KMS-11 (cell line): ENCODE results near the gene GINS2.

Source experiments
- H2AFZ ChIP-seq: fragments of 200-600 bp; sonication (generic); 2 replicates; pipeline ENCODE4 v1.6.1; 2016; ENCODE audit warnings: antibody characterized with exemption, mixed run types, low read depth
- H3K27ac ChIP-seq: fragments of 200-600 bp; sonication (generic); 2 replicates; pipeline ENCODE4 v1.6.1; 2016; ENCODE audit warnings: mild to moderate bottlenecking, mixed run types
- H3K27me3 ChIP-seq: fragments of 200-600 bp; sonication (generic); 2 replicates; pipeline ENCODE4 v1.6.1; 2017; ENCODE audit warnings: mild to moderate bottlenecking, low read depth, mixed run types, moderate library complexity; ENCODE audit not compliant: insufficient read depth
- H3K36me3 ChIP-seq: fragments of 200-600 bp; sonication (generic); 2 replicates; pipeline ENCODE4 v1.6.1; 2017; ENCODE audit warnings: mild to moderate bottlenecking, mixed run types; ENCODE audit not compliant: insufficient read depth
- H3K4me1 ChIP-seq: fragments of 200-600 bp; sonication (generic); 2 replicates; pipeline ENCODE4 v1.6.1; 2016; ENCODE audit warnings: mild to moderate bottlenecking, low read depth, mixed run types; ENCODE audit not compliant: poor library complexity, severe bottlenecking
- H3K4me2 ChIP-seq: fragments of 200-600 bp; sonication (generic); 2 replicates; pipeline ENCODE4 v1.7.0; 2016; ENCODE audit warnings: mild to moderate bottlenecking, mixed run types
- H3K4me3 ChIP-seq: fragments of 200-600 bp; sonication (generic); IDR thresholded peaks from 2 replicates; pipeline ENCODE4 v1.6.1; 2017; ENCODE audit warnings: low read depth, low read length, mixed read lengths; ENCODE audit not compliant: insufficient read depth
- H3K79me2 ChIP-seq: fragments of 200-600 bp; sonication (generic); 2 replicates; pipeline ENCODE4 v1.6.1; 2016; ENCODE audit warnings: low read depth, mixed run types; ENCODE audit not compliant: insufficient read depth
- H3K9ac ChIP-seq: fragments of 200-600 bp; sonication (generic); 2 replicates; pipeline ENCODE4 v1.6.1; 2016; ENCODE audit warnings: mild to moderate bottlenecking, mixed run types
- H4K20me1 ChIP-seq: fragments of 200-600 bp; sonication (generic); 2 replicates; pipeline ENCODE4 v1.6.1; 2016; ENCODE audit warnings: mild to moderate bottlenecking, mixed run types; ENCODE audit not compliant: insufficient read depth
- TF ChIP-seq, protein P1 (sequence below): fragments of 200-600 bp; sonication (generic); conservative IDR thresholded peaks from 2 replicates; pipeline ENCODE4 v1.6.1; 2017; ENCODE audit warnings: low read depth, mild to moderate bottlenecking, antibody characterized with exemption, low read length, moderate library complexity, mixed read lengths

The GINS2 gene

DNA sequence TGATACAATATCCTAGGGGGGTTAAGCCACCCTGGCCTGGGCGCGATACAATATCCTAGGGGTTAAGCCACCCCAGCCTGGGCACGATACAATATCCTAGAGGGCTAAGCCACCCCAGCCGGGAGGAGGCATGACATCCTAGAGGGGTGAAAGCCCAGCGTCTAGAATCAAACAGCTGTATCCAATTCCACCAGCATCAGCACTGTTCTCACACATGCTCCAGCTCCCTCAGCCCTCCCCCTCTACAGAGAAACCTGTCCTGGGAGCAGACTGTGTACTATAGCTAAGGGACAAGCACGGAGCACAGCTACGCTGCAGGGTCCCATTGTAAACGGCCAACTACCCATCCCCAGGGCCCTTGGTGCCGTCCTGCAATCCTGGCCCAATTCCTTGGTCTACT is 6.2 kb downstream of the GINS2 start:
- no peak overlapping the region for H3K4me2 ChIP-seq
- H4K20me1 ChIP-seq, result no peaks in the 10 kb centered on the region
- peaks cover 22% of the 10 kb centered on the region for H3K4me1 ChIP-seq
- peaks cover 6% of the 10 kb centered on the region for H3K36me3 ChIP-seq
- H3K4me3 ChIP-seq, result no peak overlapping the region
- peaks cover 19% of the 10 kb centered on the region for H3K79me2 ChIP-seq
- no peak overlapping the region for H2AFZ ChIP-seq
- no peak overlapping the region for H3K27ac ChIP-seq
- H3K9ac ChIP-seq, result no peak overlapping the region
- TF ChIP-seq, protein P1, sequence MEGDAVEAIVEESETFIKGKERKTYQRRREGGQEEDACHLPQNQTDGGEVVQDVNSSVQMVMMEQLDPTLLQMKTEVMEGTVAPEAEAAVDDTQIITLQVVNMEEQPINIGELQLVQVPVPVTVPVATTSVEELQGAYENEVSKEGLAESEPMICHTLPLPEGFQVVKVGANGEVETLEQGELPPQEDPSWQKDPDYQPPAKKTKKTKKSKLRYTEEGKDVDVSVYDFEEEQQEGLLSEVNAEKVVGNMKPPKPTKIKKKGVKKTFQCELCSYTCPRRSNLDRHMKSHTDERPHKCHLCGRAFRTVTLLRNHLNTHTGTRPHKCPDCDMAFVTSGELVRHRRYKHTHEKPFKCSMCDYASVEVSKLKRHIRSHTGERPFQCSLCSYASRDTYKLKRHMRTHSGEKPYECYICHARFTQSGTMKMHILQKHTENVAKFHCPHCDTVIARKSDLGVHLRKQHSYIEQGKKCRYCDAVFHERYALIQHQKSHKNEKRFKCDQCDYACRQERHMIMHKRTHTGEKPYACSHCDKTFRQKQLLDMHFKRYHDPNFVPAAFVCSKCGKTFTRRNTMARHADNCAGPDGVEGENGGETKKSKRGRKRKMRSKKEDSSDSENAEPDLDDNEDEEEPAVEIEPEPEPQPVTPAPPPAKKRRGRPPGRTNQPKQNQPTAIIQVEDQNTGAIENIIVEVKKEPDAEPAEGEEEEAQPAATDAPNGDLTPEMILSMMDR, result no peak
- H3K27me3 ChIP-seq, result no peaks in the 10 kb centered on the region

DNA sequence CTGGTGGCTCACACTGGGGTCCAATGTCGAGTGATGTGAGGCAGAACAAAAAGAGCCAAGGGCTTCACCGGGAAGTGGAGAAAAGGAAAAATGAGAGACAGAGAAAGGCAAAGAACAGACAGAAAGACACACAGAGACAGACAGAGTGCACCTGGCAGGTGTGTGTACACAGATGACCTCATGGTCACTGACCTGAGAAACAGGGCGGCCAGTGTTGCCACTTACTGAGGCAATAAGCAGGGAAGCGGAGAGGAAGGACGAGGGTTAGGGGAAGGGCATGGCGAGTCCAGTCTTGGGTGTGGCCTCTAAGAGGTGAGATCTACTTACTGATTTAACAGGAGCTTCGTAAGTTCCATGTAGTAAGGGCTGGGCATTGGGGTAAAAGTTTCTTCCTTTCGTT is 7.5 kb downstream of the GINS2 start:
- Histone ChIP-seq H2AFZ (no peak overlapping the region), H4K20me1 (no peaks in the 10 kb centered on the region), H3K27me3 (no peaks in the 10 kb centered on the region), H3K4me2 (no peak overlapping the region), H3K9ac (no peak overlapping the region), H3K36me3 (peaks cover 6% of the 10 kb centered on the region), H3K4me1 (peaks cover 22% of the 10 kb centered on the region), H3K79me2 (peaks cover 7% of the 10 kb centered on the region; the same call in 1 of the 2 replicates), H3K4me3 (no peak overlapping the region), H3K27ac (no peak overlapping the region)
- TF ChIP-seq, protein P1, result no peak

DNA sequence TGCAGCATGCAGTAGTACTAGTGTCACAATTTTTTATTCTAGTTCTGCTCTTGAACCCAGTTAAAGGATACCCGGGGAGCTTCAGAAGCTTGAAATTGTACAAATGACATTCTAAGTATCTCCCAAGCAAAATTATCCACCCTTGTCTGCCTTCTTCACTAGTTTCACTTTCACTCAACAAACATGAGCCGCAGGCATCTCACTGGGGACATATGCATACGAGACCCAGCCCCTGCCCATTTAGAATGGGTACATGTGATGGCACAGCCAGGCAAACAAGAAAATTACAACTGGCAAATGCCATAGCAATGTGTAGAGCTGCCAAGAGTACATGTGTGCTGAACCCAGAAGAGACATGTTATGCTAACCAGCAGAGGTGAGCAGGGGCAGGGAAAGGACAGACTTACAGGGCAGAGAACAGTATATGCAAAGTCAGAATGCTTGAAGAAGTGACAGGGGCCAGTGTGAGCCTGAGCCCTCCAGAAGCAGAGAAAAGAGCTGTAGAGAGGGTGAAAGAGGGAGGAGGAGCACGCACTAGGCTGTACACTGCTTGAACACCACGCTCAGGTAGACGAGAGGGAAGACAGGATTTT is 8.3 kb downstream of the GINS2 start:
- H3K4me1 ChIP-seq, result peaks cover 31% of the 10 kb centered on the region
- no peak overlapping the region for H3K4me2 ChIP-seq
- H3K27me3 ChIP-seq, result no peaks in the 10 kb centered on the region
- H2AFZ ChIP-seq, result no peak overlapping the region
- H4K20me1 ChIP-seq, result no peaks in the 10 kb centered on the region
- H3K4me3 ChIP-seq, result no peak overlapping the region
- peaks cover 3% of the 10 kb centered on the region; the same call in 1 of the 2 replicates for H3K36me3 ChIP-seq
- no peak overlapping the region for H3K27ac ChIP-seq
- peaks cover 4% of the 10 kb centered on the region; the same call in 1 of the 2 replicates for H3K79me2 ChIP-seq
- H3K9ac ChIP-seq, result no peak overlapping the region
- TF ChIP-seq, protein P1, result no peak

DNA sequence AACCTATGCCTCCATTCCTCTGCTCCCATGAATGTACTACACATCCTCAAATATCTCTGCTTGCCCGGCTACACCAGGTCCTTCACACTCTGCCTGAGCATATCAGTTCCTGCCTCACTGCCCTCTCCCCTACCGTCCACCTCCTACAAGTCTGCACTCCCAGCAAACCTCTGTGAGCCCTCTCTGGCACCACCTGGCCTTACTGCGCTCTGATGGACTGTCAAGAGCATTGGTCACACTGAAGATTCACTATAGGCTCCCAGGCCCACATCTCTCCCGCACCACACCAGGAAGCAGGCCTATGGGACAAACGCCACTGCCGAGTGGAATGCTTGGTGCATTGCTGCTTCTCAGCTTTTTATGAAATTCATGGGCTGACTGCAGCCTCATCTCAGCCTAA is 8.9 kb downstream of the GINS2 start:
- Histone ChIP-seq H2AFZ (no peak overlapping the region), H3K27ac (no peak overlapping the region), H3K9ac (no peak overlapping the region), H4K20me1 (no peaks in the 10 kb centered on the region), H3K4me3 (no peak overlapping the region), H3K27me3 (no peaks in the 10 kb centered on the region), H3K36me3 (peaks cover 3% of the 10 kb centered on the region; the same call in 1 of the 2 replicates), H3K79me2 (peaks cover 4% of the 10 kb centered on the region; the same call in 1 of the 2 replicates), H3K4me2 (no peak overlapping the region), H3K4me1 (peaks cover 36% of the 10 kb centered on the region)
- TF ChIP-seq, protein P1, result no peak
